H1 (cell line): ENCODE results near the gene ZNF598. TPM values are rescaled to one million over a fixed set of nuclear protein-coding genes. Genes with fewer than 3 reads are reported as not detected.

Experiments
- CTCF ChIA-PET: fragments of 300-600 bp; sonication (Branson Sonifier 250); formaldehyde crosslinking; loops from one replicate; lab custom pipeline; 2021; ENCODE audit not compliant: partially characterized antibody; lab: Charles Lee
- POLR2A ChIA-PET: fragments of 300-600 bp; sonication (Branson Sonifier 250); formaldehyde crosslinking; loops from one replicate; lab custom pipeline; 2021; ENCODE audit warnings: inconsistent platforms; ENCODE audit not compliant: partially characterized antibody; lab: Charles Lee
- DNase-seq, 2 experiments: peaks; one replicate each; pipeline versions ENCODE4 v3.0.0 to v3.0.0-alpha.2; 2010 to 2022; ENCODE audit warnings: low spot score in 2 of 2, low read depth in 1 of 2, mixed read lengths in 1 of 2
- FAIRE-seq: peaks from 2 replicates; lab custom pipeline; 2011; peaks lifted over from hg19 to GRCh38; lab: Jason Lieb, UNC
- H2AFZ ChIP-seq: 2 replicates; pipeline ENCODE4 v1.8.1; 2012; ENCODE audit warnings: low read length, inconsistent platforms
- H2AK5ac ChIP-seq: 2 replicates; pipeline ENCODE4 v1.6.1; 2013; ENCODE audit warnings: low read depth, low read length
- H2BK120ac ChIP-seq: replicated peaks from 2 replicates; pipeline ENCODE3; 2013; ENCODE audit warnings: low read depth, low read length, inconsistent platforms
- H2BK12ac ChIP-seq: 2 replicates; pipeline ENCODE4 v1.6.1; 2013; ENCODE audit warnings: low read depth, low read length
- H2BK15ac ChIP-seq: 2 replicates; pipeline ENCODE4 v1.6.1; 2013; ENCODE audit warnings: low read length
- H2BK20ac ChIP-seq: 2 replicates; pipeline ENCODE4 v1.6.1; 2013; ENCODE audit warnings: low read length
- H2BK5ac ChIP-seq: 2 replicates; pipeline ENCODE4 v1.6.1; 2013; ENCODE audit warnings: low read depth, low read length
- H3K14ac ChIP-seq: 2 replicates; pipeline ENCODE4 v1.6.1; 2013; ENCODE audit warnings: inconsistent platforms; ENCODE audit not compliant: insufficient read length
- H3K18ac ChIP-seq: 2 replicates; pipeline ENCODE4 v1.6.1; 2013; ENCODE audit warnings: low read length; ENCODE audit errors: extremely low read depth
- H3K23ac ChIP-seq: 2 replicates; pipeline ENCODE4 v1.6.1; 2013; ENCODE audit warnings: inconsistent platforms; ENCODE audit not compliant: insufficient read length
- H3K23me2 ChIP-seq: 2 replicates; pipeline ENCODE4 v1.6.1; 2013; ENCODE audit warnings: low read depth, low read length
- H3K27ac ChIP-seq: 2 replicates; pipeline ENCODE4 v1.6.1; 2011; ENCODE audit warnings: low read depth, low read length, inconsistent platforms
- H3K27me3 ChIP-seq, 4 experiments: replicated peaks in 1 of 4; 1 replicate in 1 of 4; 2 replicates in 3 of 4; pipeline versions ENCODE4 v1.6.1 to v1.8.1; 2011 to 2013; ENCODE audit warnings: low read length in 3 of 4, mild to moderate bottlenecking in 3 of 4, inconsistent platforms in 2 of 4, mixed read lengths in 2 of 4, moderate library complexity in 1 of 4; ENCODE audit not compliant: control insufficient read depth in 3 of 4, insufficient read depth in 3 of 4; ENCODE audit errors: extremely low read depth in 1 of 4
- H3K36me3 ChIP-seq, 4 experiments: 2 replicates each; pipeline versions ENCODE4 v1.6.1 to v1.8.1; 2011 to 2013; ENCODE audit warnings: mild to moderate bottlenecking in 4 of 4, low read length in 3 of 4, moderate library complexity in 2 of 4, control low read depth in 1 of 4, inconsistent platforms in 1 of 4; ENCODE audit not compliant: insufficient read depth in 4 of 4, control insufficient read depth in 2 of 4
- H3K4ac ChIP-seq: replicated peaks from 2 replicates; pipeline ENCODE3; 2013; ENCODE audit warnings: low read length, low read depth, mixed read lengths, inconsistent platforms; ENCODE audit not compliant: insufficient read length
- H3K4me1 ChIP-seq, 4 experiments: replicated peaks in 1 of 4; 1 replicate in 1 of 4; 2 replicates in 3 of 4; pipeline versions ENCODE4 v1.6.1 to v1.8.1; 2011 to 2013; ENCODE audit warnings: low read length in 3 of 4, inconsistent platforms in 2 of 4, mixed read lengths in 1 of 4; ENCODE audit not compliant: insufficient read depth in 4 of 4, control insufficient read depth in 3 of 4
- H3K4me2 ChIP-seq, 2 experiments: 2 replicates each; pipeline versions ENCODE4 v1.6.1 to v1.8.1; 2011 to 2013; ENCODE audit warnings: low read depth in 2 of 2, low read length in 2 of 2, control low read depth in 1 of 2, inconsistent platforms in 1 of 2, mild to moderate bottlenecking in 1 of 2; ENCODE audit not compliant: insufficient read depth in 1 of 2
- H3K4me3 ChIP-seq, 4 experiments: fragments of 200-600, 300-600 bp in 1 of 4; sonication (generic), shearing (Covaris generic), sonication (Bioruptor Twin) in 1 of 4; 2 replicates each; pipeline versions ENCODE4 v1.5.1 to v1.8.1; 2011 to 2016; ENCODE audit warnings: low read length in 4 of 4, low read depth in 3 of 4, control low read depth in 2 of 4, inconsistent platforms in 2 of 4, mild to moderate bottlenecking in 2 of 4, mixed read lengths in 1 of 4, moderate library complexity in 1 of 4; ENCODE audit not compliant: insufficient read depth in 2 of 4; ENCODE audit errors: extremely low read depth in 1 of 4
- H3K56ac ChIP-seq: replicated peaks from 2 replicates; pipeline ENCODE3; 2013; ENCODE audit warnings: low read depth, mild to moderate bottlenecking, mixed read lengths, low read length, inconsistent platforms; ENCODE audit not compliant: insufficient read length
- H3K79me1 ChIP-seq: 2 replicates; pipeline ENCODE4 v1.6.1; 2013; ENCODE audit warnings: low read depth, low read length, control low read depth
- H3K79me2 ChIP-seq, 2 experiments: 2 replicates each; pipeline versions ENCODE4 v1.6.1 to v1.8.1; 2012 to 2013; ENCODE audit warnings: low read length in 2 of 2, mild to moderate bottlenecking in 2 of 2, inconsistent platforms in 1 of 2; ENCODE audit not compliant: insufficient read depth in 2 of 2, control insufficient read depth in 1 of 2
- H3K9ac ChIP-seq, 4 experiments: replicated peaks in 1 of 4; 1 replicate in 1 of 4; 2 replicates in 3 of 4; pipeline versions ENCODE4 v1.6.1 to v1.8.1; 2011 to 2013; ENCODE audit warnings: low read depth in 3 of 4, low read length in 3 of 4, control low read depth in 2 of 4, mild to moderate bottlenecking in 2 of 4, moderate library complexity in 2 of 4, inconsistent platforms in 1 of 4; ENCODE audit errors: extremely low read depth in 1 of 4
- H3K9me3 ChIP-seq, 2 experiments: 2 replicates each; pipeline versions ENCODE4 v1.6.1 to v1.8.1; 2012 to 2013; ENCODE audit warnings: mild to moderate bottlenecking in 2 of 2, moderate library complexity in 2 of 2, control low read depth in 1 of 2, inconsistent platforms in 1 of 2, low read depth in 1 of 2, low read length in 1 of 2, mixed read lengths in 1 of 2; ENCODE audit not compliant: insufficient read depth in 2 of 2
- H4K20me1 ChIP-seq, 2 experiments: replicated peaks in 1 of 2; 2 replicates each; pipeline versions ENCODE3 to v1.8.1; 2011 to 2013; ENCODE audit warnings: inconsistent platforms in 2 of 2, low read length in 2 of 2, mild to moderate bottlenecking in 1 of 2; ENCODE audit not compliant: insufficient read depth in 2 of 2, control insufficient read depth in 1 of 2
- H4K5ac ChIP-seq: 2 replicates; pipeline ENCODE4 v1.6.1; 2013; ENCODE audit warnings: low read length, low read depth, mixed read lengths, inconsistent platforms; ENCODE audit not compliant: insufficient read length
- H4K8ac ChIP-seq: 2 replicates; pipeline ENCODE4 v1.8.0; 2013; ENCODE audit warnings: mild to moderate bottlenecking, moderate library complexity, low read length, inconsistent platforms; ENCODE audit not compliant: insufficient read depth; ENCODE audit errors: extremely low read depth
- H4K91ac ChIP-seq: replicated peaks from 2 replicates; pipeline ENCODE3; 2013; ENCODE audit warnings: low read length, mixed read lengths, inconsistent platforms; ENCODE audit not compliant: insufficient read length
- MAFK ChIP-seq: IDR thresholded peaks from 2 replicates; pipeline ENCODE4 v1.6.1; 2012; ENCODE audit warnings: low read depth, mild to moderate bottlenecking, improper control_type of control experiment, low read length
- NANOG ChIP-seq: IDR thresholded peaks from 2 replicates; pipeline ENCODE4 v1.6.1; 2011; ENCODE audit warnings: low read length, low read depth, mild to moderate bottlenecking, inconsistent platforms; ENCODE audit not compliant: insufficient read depth, poor library complexity, severe bottlenecking
- TAF7 ChIP-seq: optimal IDR thresholded peaks from 2 replicates; pipeline ENCODE3; 2011; ENCODE audit warnings: low read depth, mild to moderate bottlenecking, inconsistent platforms, low read length, moderate library complexity, borderline replicate concordance
- WGBS, 2 experiments: shearing (Covaris generic) in 1 of 2; methylation state at CpG; one replicate each; pipeline versions ENCODE4 v1.1.6 to v1.1.7; 2013 to 2015; ENCODE audit warnings: low lambda C conversion rate in 2 of 2, mixed read lengths in 2 of 2, inconsistent platforms in 1 of 2, low coverage in 1 of 2, missing lambda C conversion rate in 1 of 2; ENCODE audit not compliant: insufficient replicate concordance in 2 of 2, insufficient coverage in 1 of 2, insufficient read length in 1 of 2; ENCODE audit errors: extremely low coverage in 1 of 2, missing lambda C conversion rate in 1 of 2; 5-methylcytosine and 5-hydroxymethylcytosine counted together
- polyA plus RNA-seq, 7 experiments: library from polyadenylated mRNA; depleted of rRNA in 3 of 7; stranded (reverse) in 5 of 7; unstranded in 2 of 7; fragments of >200 nt in 5 of 7; fragments of 200-250 nt in 2 of 7; gene quantifications; 1 replicate in 5 of 7; 2 replicates in 1 of 7; 4 replicates in 1 of 7; pipeline versions ENCODE4 v1.2.1 to v1.2.3, GENCODE V29; 2011 to 2013; ENCODE audit warnings: missing spikeins in 2 of 7, mixed read lengths in 2 of 7
- total RNA-seq: library from RNA; stranded (reverse); fragmentation: NEBNext Ultra II Directional; extraction: Animal tissue kit (Norgen Biotek cat#: 25700); gene quantifications from 2 replicates; pipeline ENCODE4 v1.2.1, GENCODE V29; 2021

The ZNF598 gene
- total and polyA plus RNA-seq, 2 of the 8 experiments (the other 6 are each of a cell fraction or from before 2014, with no cell fraction given): 29.3 to 47.6 TPM

DNA sequence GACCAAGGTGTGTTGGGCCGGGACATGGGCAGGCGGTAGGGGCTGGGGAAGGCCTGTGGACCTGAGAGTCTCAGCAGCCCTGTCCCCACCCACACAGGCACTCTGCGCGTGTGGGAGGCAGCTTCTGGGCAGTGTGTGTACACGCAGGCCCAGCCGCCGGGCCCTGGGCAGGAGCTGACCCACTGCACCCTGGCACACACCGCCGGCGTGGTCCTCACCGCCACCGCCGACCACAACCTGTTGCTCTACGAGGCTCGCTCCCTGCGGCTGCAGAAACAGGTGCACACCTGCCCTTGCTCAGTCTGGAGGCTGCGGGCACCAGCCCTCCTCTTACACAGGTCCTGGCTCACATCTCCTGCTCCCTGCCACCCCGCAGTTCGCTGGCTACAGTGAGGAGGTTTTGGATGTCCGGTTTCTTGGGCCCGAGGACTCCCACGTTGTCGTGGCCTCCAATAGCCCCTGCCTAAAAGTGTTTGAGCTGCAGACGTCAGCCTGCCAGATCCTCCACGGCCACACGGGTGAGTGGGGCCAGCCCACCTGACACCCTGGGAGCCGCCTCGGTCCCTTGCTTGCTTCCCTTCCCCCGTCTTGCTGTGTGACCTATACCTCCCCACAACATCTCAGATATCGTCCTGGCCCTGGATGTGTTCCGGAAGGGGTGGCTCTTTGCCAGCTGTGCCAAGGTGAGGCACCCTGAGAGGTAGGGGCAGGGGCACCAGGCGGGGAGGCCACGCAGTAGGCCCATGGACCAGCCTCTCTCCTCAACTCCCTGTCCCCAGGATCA lies 34.0 kb downstream of the ZNF598 start:
- Histone ChIP-seq H3K79me2 (peaks cover 3 to 16% of the 10 kb centered on the region in 2 experiments; a peak in 2 of 4 replicates), H4K8ac (no peak overlapping the region), H3K79me1 (peaks cover 12% of the 10 kb centered on the region; the same call in 1 of the 2 replicates), H3K4me1 (peaks cover 0 to 23% (median 16%) of the 10 kb centered on the region in 4 experiments; a peak in 5 of 7 replicates), H3K18ac (no peak overlapping the region), H2BK120ac (no peak overlapping the region), H2BK15ac (no peak overlapping the region), H3K4ac (no peak overlapping the region), H3K27me3 (peaks cover under 1 to 14% (median 13%) of the 10 kb centered on the region in 4 experiments; a peak in 6 of 7 replicates), H2AFZ (no peak overlapping the region), H3K9me3 (no peaks in the 10 kb centered on the region), H3K4me3 (no peak overlapping the region), H4K5ac (no peak overlapping the region), H2AK5ac (no peak overlapping the region), H3K9ac (no peak overlapping the region), H3K27ac (no peak overlapping the region), H3K23ac (no peak overlapping the region), H2BK20ac (no peak overlapping the region), H3K56ac (no peak overlapping the region), H3K4me2 (no peak overlapping the region), H3K14ac (no peak overlapping the region), H2BK5ac (no peak overlapping the region), H2BK12ac (no peak overlapping the region), H3K23me2 (peaks cover 21% of the 10 kb centered on the region), H4K91ac (no peak overlapping the region), H3K36me3 (peaks cover 11 to 33% (median 22%) of the 10 kb centered on the region in 4 experiments; a peak in 7 of 8 replicates), H4K20me1 (peaks cover 2 to 24% of the 10 kb centered on the region in 2 experiments)
- CTCF ChIA-PET: interaction anchor here (1.3 kb wide), 1 partner anchor 29 kb away, joined by 3 read pairs; no protein-coding TSS in a partner anchor
- FAIRE-seq: no peak
- WGBS, 2 experiments: 93% methylated on average over 32 of the region's 33 CpGs; no CpG with 5 or more reads in 1 of the 2 experiments
- TF ChIP-seq MAFK: no peak
- TF ChIP-seq TAF7: no peak
- TF ChIP-seq NANOG: no peak
- POLR2A ChIA-PET: interaction anchor here (1.9 to 28.2 kb wide), 2 partner anchors 12 to 29 kb away, joined by 6 to 736 read pairs; partner anchors contain the start of genes NDUFB10, RNF151, RPS2 and TBL3
- no peak for DNase-seq
